T-helper 2 cell treated with Interferon-gamma antibody and Interleukin-4, amounts not matched to agents 5 μg/mL and 100 μg/mL, for 36 hours (primary cell): ENCODE measurements around the gene PLEKHA6.

Source experiments
- DNase-seq: peaks from one replicate; pipeline ENCODE4 v3.0.0; 2021; ENCODE audit warnings: low spot score
- H3K27ac Mint-ChIP-seq: one replicate; pipeline ENCODE4 v1.8.0; 2021; ENCODE audit warnings: mild to moderate bottlenecking, mixed read lengths
- H3K27me3 Mint-ChIP-seq: one replicate; pipeline ENCODE4 v1.8.0; 2021; ENCODE audit warnings: low read depth, mixed read lengths
- H3K36me3 Mint-ChIP-seq: one replicate; pipeline ENCODE4 v1.8.0; 2021; ENCODE audit warnings: low read depth, mixed read lengths
- H3K4me1 Mint-ChIP-seq: one replicate; pipeline ENCODE4 v1.8.0; 2021; ENCODE audit warnings: low read depth, mixed read lengths
- H3K4me3 Mint-ChIP-seq: one replicate; pipeline ENCODE4 v1.8.0; 2022; ENCODE audit warnings: mild to moderate bottlenecking, moderate library complexity, mixed read lengths
- H3K9me3 Mint-ChIP-seq: one replicate; pipeline ENCODE4 v1.8.0; 2021; ENCODE audit warnings: mixed read lengths

Gene PLEKHA6

GRCh38 chr1:204263254-204263910 lies 96.3 kb downstream of the PLEKHA6 start:
- H3K9me3 Mint-ChIP-seq = no peaks in the 10 kb centered on the region
- H3K27me3 Mint-ChIP-seq = peaks cover 6% of the 10 kb centered on the region

GRCh38 chr1:204262506-204263253 lies 97.0 kb downstream of the PLEKHA6 start:
- peaks cover 6% of the 10 kb centered on the region for H3K27me3 Mint-ChIP-seq
- no peak for DNase-seq
- peaks cover 2% of the 10 kb centered on the region for H3K4me1 Mint-ChIP-seq
- no peaks in the 10 kb centered on the region for H3K9me3 Mint-ChIP-seq
- H3K27ac Mint-ChIP-seq = no peak overlapping the region
- no peaks in the 10 kb centered on the region for H3K36me3 Mint-ChIP-seq
- no peak overlapping the region for H3K4me3 Mint-ChIP-seq

More at GRCh38 chr1:204263254-204263910, 96.3 kb downstream of the PLEKHA6 start:
- Mint-ChIP-seq H3K4me3 (no peak overlapping the region), H3K4me1 (no peaks in the 10 kb centered on the region), H3K36me3 (no peaks in the 10 kb centered on the region), H3K27ac (no peak overlapping the region)
- no peak for DNase-seq

GRCh38 chr1:204261746-204262505 lies 97.8 kb downstream of the PLEKHA6 start:
- Mint-ChIP-seq H3K27ac (no peak overlapping the region), H3K9me3 (no peaks in the 10 kb centered on the region), H3K4me3 (no peak overlapping the region), H3K27me3 (peaks cover 4% of the 10 kb centered on the region), H3K36me3 (no peaks in the 10 kb centered on the region), H3K4me1 (peaks cover 2% of the 10 kb centered on the region)
- no peak for DNase-seq

- no peak for DNase-seq
- H3K9me3 Mint-ChIP-seq = no peaks in the 10 kb centered on the region
- no peaks in the 10 kb centered on the region for H3K36me3 Mint-ChIP-seq
- peaks cover 2% of the 10 kb centered on the region for H3K4me1 Mint-ChIP-seq
- no peak overlapping the region for H3K27ac Mint-ChIP-seq
- H3K4me3 Mint-ChIP-seq = no peak overlapping the region
- H3K27me3 Mint-ChIP-seq = peaks cover 4% of the 10 kb centered on the region
These were observed 98.5 kb downstream of the PLEKHA6 start for GRCh38 chr1:204261266-204261665.

GRCh38 chr1:204260601-204261197 lies 99.0 kb downstream of the PLEKHA6 start:
- Mint-ChIP-seq H3K4me3 (no peak overlapping the region), H3K36me3 (no peaks in the 10 kb centered on the region), H3K27me3 (peaks cover 4% of the 10 kb centered on the region), H3K4me1 (peaks cover 2% of the 10 kb centered on the region), H3K9me3 (no peaks in the 10 kb centered on the region), H3K27ac (no peak overlapping the region)
- no peak for DNase-seq

- Mint-ChIP-seq H3K9me3 (no peaks in the 10 kb centered on the region), H3K27ac (no peak overlapping the region), H3K4me3 (no peak overlapping the region), H3K4me1 (peaks cover 2% of the 10 kb centered on the region), H3K36me3 (no peaks in the 10 kb centered on the region), H3K27me3 (peaks cover 4% of the 10 kb centered on the region)
- no peak for DNase-seq
These were observed 99.9 kb downstream of the PLEKHA6 start for GRCh38 chr1:204259782-204260181.

- peaks cover 2% of the 10 kb centered on the region for H3K4me1 Mint-ChIP-seq
- H3K9me3 Mint-ChIP-seq = no peaks in the 10 kb centered on the region
- no peak overlapping the region for H3K4me3 Mint-ChIP-seq
These were observed 100.5 kb downstream of the PLEKHA6 start for GRCh38 chr1:204259196-204259595.

GRCh38 chr1:204258213-204259115 lies 101.3 kb downstream of the PLEKHA6 start:
- Mint-ChIP-seq H3K4me1 (peaks cover 2% of the 10 kb centered on the region), H3K4me3 (no peak overlapping the region), H3K36me3 (no peaks in the 10 kb centered on the region), H3K9me3 (no peaks in the 10 kb centered on the region), H3K27me3 (peaks cover under 1% of the 10 kb centered on the region), H3K27ac (no peak overlapping the region)
- peak; percentile 11 for DNase-seq

More at GRCh38 chr1:204259196-204259595, 100.5 kb downstream of the PLEKHA6 start:
- Mint-ChIP-seq H3K36me3 (no peaks in the 10 kb centered on the region), H3K27me3 (peaks cover 4% of the 10 kb centered on the region), H3K27ac (no peak overlapping the region)
- DNase-seq = no peak

- no peaks in the 10 kb centered on the region for H3K27me3 Mint-ChIP-seq
- H3K27ac Mint-ChIP-seq = no peak overlapping the region
These were observed 102.3 kb downstream of the PLEKHA6 start for GRCh38 chr1:204257446-204257845.

GRCh38 chr1:204256531-204256930 lies 103.2 kb downstream of the PLEKHA6 start:
- no peaks in the 10 kb centered on the region for H3K27me3 Mint-ChIP-seq
- no peaks in the 10 kb centered on the region for H3K9me3 Mint-ChIP-seq
- no peak for DNase-seq
- no peaks in the 10 kb centered on the region for H3K36me3 Mint-ChIP-seq
- peaks cover 2% of the 10 kb centered on the region for H3K4me1 Mint-ChIP-seq
- H3K4me3 Mint-ChIP-seq = no peak overlapping the region
- no peak overlapping the region for H3K27ac Mint-ChIP-seq

More at GRCh38 chr1:204257446-204257845, 102.3 kb downstream of the PLEKHA6 start:
- no peaks in the 10 kb centered on the region for H3K36me3 Mint-ChIP-seq
- H3K9me3 Mint-ChIP-seq = no peaks in the 10 kb centered on the region
- DNase-seq = no peak
- no peak overlapping the region for H3K4me3 Mint-ChIP-seq
- H3K4me1 Mint-ChIP-seq = peaks cover 2% of the 10 kb centered on the region

GRCh38 chr1:204255966-204256365 lies 103.8 kb downstream of the PLEKHA6 start:
- Mint-ChIP-seq H3K27ac (no peak overlapping the region), H3K36me3 (no peaks in the 10 kb centered on the region), H3K27me3 (no peaks in the 10 kb centered on the region), H3K4me1 (peaks cover 2% of the 10 kb centered on the region), H3K9me3 (no peaks in the 10 kb centered on the region), H3K4me3 (no peak overlapping the region)
- no peak for DNase-seq

GRCh38 chr1:204255225-204255624 lies 104.5 kb downstream of the PLEKHA6 start:
- peaks cover 2% of the 10 kb centered on the region for H3K4me1 Mint-ChIP-seq
- no peak overlapping the region for H3K27ac Mint-ChIP-seq
- no peaks in the 10 kb centered on the region for H3K36me3 Mint-ChIP-seq
- no peaks in the 10 kb centered on the region for H3K27me3 Mint-ChIP-seq
- H3K4me3 Mint-ChIP-seq = no peak overlapping the region
- H3K9me3 Mint-ChIP-seq = no peaks in the 10 kb centered on the region
- no peak for DNase-seq

GRCh38 chr1:204254031-204254661 lies 105.6 kb downstream of the PLEKHA6 start:
- DNase-seq = no peak
- H3K4me3 Mint-ChIP-seq = no peak overlapping the region
- no peak overlapping the region for H3K27ac Mint-ChIP-seq
- H3K4me1 Mint-ChIP-seq = peaks cover 2% of the 10 kb centered on the region
- H3K27me3 Mint-ChIP-seq = no peaks in the 10 kb centered on the region
- no peaks in the 10 kb centered on the region for H3K36me3 Mint-ChIP-seq
- no peaks in the 10 kb centered on the region for H3K9me3 Mint-ChIP-seq
